Motor neuron (in vitro differentiated cells): ENCODE results near the gene RNF220. TPM values are rescaled to one million over a fixed set of nuclear protein-coding genes. Genes with fewer than 3 reads are reported as not detected.
A peak's percentile ranks its signal among the peaks of the same experiment; 100 is the strongest.

Experiments
- ATAC-seq, 8 experiments: fragments of 200-7000 bp; cut with Tn5 transposase; replicated peaks in 6 of 8; 2 replicates each; pipeline ENCODE4 v1.8.0; 2021; ENCODE audit warnings: mild to moderate bottlenecking in 8 of 8, moderate library complexity in 8 of 8
- H3K27ac ChIP-seq, 2 donors: fragments of 250-450 bp; sonication (Bioruptor Pico); 2 replicates each; pipeline ENCODE4 v1.9.0; 2021; ENCODE audit warnings: antibody characterized with exemption in 2 of 2, mild to moderate bottlenecking in 2 of 2, moderate library complexity in 1 of 2
- H3K4me1 ChIP-seq, 2 donors: fragments of 250-450 bp; sonication (Bioruptor Pico); replicated peaks in 1 of 2; 2 replicates each; pipeline ENCODE4 v1.6.1; 2021; ENCODE audit warnings: antibody characterized with exemption in 2 of 2, mild to moderate bottlenecking in 2 of 2, moderate library complexity in 1 of 2
- H3K4me3 ChIP-seq, 5 donors: fragments of 250-450 bp; sonication (Bioruptor Pico); 2 replicates each; pipeline ENCODE4 v1.9.0; 2021; ENCODE audit warnings: antibody characterized with exemption in 5 of 5, mild to moderate bottlenecking in 5 of 5, moderate library complexity in 4 of 5
- WGBS, 10 experiments: fragments of 450-650 bp; shearing (Covaris generic); methylation state at CpG; one replicate each; pipeline ENCODE4 v1.0.0; 2022; 5-methylcytosine and 5-hydroxymethylcytosine counted together
- in situ Hi-C, 9 experiments: fragments of 400-800 bp; cut with MboI; loops; one replicate each; pipeline ENCODE4 v1.15.0; 2021; ENCODE audit warnings: low sequenced_read_pairs in 9 of 9, low pct_unique_long_range_greater_than_20kb in 2 of 9; ENCODE audit not compliant: unreplicated experiment in 9 of 9
- total RNA-seq, 8 experiments: library from RNA; unstranded; fragments of 300-600 nt; gene quantifications; 2 replicates each; pipeline versions ENCODE4 v1.2.3 to v1.2.4, GENCODE V29; 2022

Gene RNF220
- total RNA-seq, 8 experiments from 2014 or later = 47.3 to 134 (median 92.0) TPM

DNA sequence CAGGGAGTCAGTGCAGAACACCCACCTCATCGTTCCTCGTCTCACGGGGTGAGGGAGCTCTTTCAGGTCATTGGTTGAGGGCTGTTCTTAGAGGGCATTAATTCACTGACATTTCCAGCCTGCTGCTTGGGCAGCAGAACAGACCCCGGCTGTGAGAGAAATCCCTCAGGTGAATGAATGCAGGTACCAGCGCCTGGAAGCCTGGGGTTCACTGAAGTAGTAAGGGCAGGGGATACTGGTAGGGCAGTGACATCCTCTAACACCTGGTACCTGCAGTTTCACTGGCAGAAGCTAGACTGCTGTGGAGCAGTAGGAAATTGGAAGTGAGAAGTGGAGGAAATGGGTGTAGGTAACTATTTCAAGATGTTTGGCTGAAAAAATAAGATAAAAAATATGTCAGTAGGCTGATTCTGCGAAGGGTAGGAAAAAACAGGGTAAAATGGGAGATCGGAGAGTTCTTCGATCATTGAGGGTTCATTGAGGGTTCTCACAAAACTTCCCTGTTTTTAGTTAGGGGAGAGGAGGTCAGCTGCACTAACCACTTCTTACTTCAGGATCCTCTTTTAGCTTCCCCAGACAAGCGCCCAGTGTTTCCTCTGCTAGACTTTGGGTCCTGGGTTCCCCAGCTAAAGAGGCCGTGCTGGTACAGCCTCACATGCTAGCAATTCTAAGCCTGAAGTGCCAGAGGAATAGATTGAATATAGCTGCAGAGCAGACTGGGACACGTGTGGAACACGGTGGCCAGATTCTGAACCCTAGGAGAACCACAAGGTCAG, 55.2 kb downstream of the RNF220 start:
- ATAC-seq = peak in 1 of 8 experiments; percentile 10
- in situ Hi-C loops = no loop called here
- H3K4me3 ChIP-seq = no peak overlapping the region
- H3K27ac ChIP-seq = no peak overlapping the region
- WGBS, 10 experiments = 20 to 100% (median 93%) methylated on average over 1 to 12 of the region's 12 CpGs
- H3K4me1 ChIP-seq = peaks cover 10 to 17% of the 10 kb centered on the region in 2 donors

DNA sequence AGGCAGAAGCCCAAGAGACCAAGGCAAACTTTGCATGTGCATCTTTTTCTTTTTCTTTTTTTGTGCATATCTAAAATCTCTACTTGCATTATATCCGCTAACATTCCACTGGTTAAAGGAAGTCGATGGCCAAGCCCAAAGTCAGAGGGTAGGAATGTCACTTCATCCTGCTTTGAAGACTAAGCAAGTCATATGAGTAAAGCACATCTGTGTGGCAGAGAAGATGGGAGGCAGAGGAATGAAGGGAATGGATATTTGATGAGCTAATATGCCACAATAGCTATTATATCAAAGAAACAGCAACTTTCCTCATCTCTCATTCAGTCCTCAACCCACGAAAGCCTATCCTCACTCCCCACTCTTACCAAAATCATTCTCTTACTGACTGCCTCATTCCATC, 59.3 kb downstream of the RNF220 start:
- no peak for ATAC-seq
- Histone ChIP-seq H3K4me3 (no peak overlapping the region), H3K27ac (no peak overlapping the region), H3K4me1 (peaks cover 10 to 17% of the 10 kb centered on the region in 2 donors)
- in situ Hi-C loops = no loop called here
- 0 to 100% (median 93%) methylated on average over 2 to 3 of the region's 3 CpGs; no CpG with 5 or more reads in 2 of the 10 experiments for WGBS, 10 experiments

DNA sequence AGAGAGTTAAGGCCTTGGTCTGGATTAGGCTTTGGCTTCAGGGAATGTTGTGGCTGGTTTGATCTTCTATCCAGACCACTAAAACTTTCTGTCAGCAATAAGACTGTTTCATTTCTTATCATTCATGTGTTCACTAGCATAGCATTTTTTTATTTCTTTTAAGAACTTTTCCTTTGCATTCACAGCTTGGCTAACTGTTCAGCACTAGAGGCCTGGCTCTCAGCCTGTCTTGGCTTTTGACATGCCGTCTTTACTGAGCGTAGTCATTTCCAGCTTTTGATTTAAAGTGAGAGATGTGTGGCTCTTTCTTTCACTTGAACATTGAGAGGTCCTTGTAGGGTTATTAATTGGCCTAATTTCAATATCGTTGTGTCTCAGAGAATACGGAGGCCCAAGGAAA, 62.5 kb downstream of the RNF220 start:
- Histone ChIP-seq H3K4me3 (no peak overlapping the region), H3K27ac (no peak overlapping the region), H3K4me1 (peaks cover 2 to 4% of the 10 kb centered on the region in 2 donors)
- WGBS, 10 experiments = 40 to 100% (median 97%) methylated on average over 1 to 4 of the region's 4 CpGs; no CpG with 5 or more reads in 2 of the 10 experiments
- no peak for ATAC-seq
- in situ Hi-C loops = no loop called here

DNA sequence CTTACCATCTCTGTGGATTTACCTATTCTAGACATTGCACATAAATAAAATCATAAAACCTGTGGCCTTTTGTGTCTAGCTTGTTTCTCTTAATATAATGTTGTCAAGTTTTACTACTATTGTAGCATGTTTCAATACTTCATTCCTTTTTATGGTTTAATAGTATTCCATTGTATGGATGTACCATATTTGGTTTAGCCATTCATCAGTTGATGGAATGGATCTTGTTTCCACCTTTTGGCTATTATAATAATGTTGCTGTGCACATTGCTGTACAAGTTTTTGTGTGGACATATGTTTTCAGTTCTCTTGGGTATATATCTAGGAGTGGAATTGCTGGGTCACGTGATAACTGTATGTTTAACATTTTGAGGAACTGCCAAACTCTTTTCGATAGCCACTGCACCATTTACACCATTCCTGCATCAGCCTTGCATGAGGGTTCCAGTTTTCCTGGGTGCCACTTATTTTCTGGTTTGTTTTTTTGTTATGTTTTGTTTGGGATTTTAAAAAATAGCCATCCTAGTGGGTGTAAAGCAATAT, 66.9 kb downstream of the RNF220 start:
- 17 to 100% (median 82%) methylated on average over 1 to 2 of the region's 2 CpGs for WGBS, 10 experiments
- in situ Hi-C loops = no loop called here
- ATAC-seq = no peak
- Histone ChIP-seq H3K27ac (no peak overlapping the region), H3K4me1 (peaks cover 8 to 9% of the 10 kb centered on the region in 2 donors), H3K4me3 (no peak overlapping the region)

DNA sequence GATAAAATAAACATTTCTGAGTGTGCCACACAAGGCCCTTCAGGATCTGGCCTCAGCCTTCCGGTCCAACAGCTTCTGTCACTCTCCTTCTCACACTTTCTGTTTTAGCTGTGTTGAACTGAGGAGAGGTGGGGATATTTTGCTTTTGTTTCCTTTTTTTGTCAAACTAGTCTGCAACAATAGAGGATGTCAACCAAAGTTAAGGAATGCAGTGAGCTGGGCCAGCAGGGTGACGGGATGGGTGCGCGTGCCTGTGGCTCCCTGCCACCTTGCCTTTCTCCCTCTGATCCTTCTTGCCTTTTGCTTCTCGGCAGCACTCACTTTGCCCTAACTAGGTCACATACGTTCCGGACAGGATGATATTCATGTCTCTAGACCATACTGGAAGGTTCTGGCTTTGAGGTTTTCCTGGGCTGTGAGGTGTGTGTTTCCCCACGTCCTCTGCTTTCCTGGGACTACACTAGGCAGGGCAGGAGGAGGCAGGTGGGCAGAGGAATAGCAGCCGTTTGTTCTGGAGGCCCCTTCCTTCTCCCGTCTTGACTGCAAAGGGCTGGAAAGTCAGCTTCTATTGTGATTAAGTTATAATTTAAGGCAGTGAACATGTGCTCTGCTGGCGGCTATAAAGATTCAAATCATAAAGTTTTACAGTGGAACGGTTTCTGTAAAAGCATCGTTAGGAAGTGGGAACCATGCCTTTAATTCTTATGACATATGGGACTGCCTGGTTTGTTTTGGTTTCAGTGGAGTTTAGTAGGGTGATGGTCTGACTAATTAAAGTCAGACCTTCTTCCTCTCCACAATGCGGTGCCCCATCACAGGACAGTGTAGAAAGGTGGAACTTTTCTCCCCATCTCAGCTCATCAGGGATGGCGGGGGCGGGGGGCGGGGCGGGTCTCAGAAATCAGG, 67.8 kb downstream of the RNF220 start:
- ATAC-seq = peak in 5 of 8 experiments; percentile 49 to 70 (median 60)
- H3K27ac ChIP-seq = peak overlapping the region; percentile 30 to 32
- no peak overlapping the region for H3K4me3 ChIP-seq
- in situ Hi-C loops = no loop called here
- 4 to 81% (median 57%) methylated on average over 3 to 16 of the region's 18 CpGs; no CpG with 5 or more reads in 1 of the 10 experiments for WGBS, 10 experiments
- peaks cover 8 to 9% of the 10 kb centered on the region in 2 donors for H3K4me1 ChIP-seq

DNA sequence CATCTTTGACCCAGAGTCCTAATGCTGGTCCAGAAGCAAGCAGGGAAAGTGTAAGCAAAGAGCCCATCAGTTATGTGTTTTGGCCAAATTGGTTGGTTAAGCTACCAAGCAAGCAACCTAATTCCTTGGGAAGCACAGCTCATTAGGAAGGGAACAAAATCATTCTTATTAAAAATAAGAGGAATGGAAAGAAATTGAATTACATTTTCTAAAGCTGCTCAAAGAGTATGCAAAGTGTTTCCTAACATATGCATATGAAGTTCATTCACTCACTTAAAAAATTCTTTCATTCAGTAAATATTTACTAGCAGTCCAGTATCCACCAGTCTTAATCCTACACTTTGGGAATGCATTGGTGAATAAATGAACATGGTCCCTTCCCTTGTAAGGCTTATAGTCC, 71.8 kb downstream of the RNF220 start:
- peaks cover 8 to 16% of the 10 kb centered on the region in 2 donors for H3K4me1 ChIP-seq
- no peak overlapping the region for H3K27ac ChIP-seq
- in situ Hi-C loops = no loop called here
- no peak overlapping the region for H3K4me3 ChIP-seq
- no peak for ATAC-seq

DNA sequence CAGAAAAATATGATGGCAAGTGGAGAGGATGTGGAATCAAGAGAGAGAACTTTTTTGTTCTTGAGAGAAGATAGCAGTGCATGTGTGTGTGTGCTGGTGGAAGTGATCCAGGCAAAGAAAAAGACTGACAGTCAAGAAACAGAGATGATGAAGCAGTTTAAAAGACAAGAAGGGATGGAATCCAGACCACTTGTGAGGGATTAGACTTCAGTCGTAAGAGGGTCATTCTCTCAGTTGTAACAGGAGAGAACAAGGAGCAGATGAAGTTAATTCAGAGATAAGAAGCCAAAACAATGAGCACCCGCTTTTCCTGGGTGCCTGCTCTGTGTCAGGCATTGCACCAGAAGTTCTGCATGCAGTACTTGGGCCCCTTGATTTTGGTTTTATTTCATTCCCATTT, 76.6 kb downstream of the RNF220 start:
- in situ Hi-C loops = no loop called here
- no peak for ATAC-seq
- H3K4me1 ChIP-seq = peaks cover 30 to 39% of the 10 kb centered on the region in 2 donors
- no peak overlapping the region for H3K4me3 ChIP-seq
- no peak overlapping the region for H3K27ac ChIP-seq
- WGBS, 10 experiments = 5 to 100% (median 74%) methylated on average over 1 to 2 of the region's 2 CpGs

DNA sequence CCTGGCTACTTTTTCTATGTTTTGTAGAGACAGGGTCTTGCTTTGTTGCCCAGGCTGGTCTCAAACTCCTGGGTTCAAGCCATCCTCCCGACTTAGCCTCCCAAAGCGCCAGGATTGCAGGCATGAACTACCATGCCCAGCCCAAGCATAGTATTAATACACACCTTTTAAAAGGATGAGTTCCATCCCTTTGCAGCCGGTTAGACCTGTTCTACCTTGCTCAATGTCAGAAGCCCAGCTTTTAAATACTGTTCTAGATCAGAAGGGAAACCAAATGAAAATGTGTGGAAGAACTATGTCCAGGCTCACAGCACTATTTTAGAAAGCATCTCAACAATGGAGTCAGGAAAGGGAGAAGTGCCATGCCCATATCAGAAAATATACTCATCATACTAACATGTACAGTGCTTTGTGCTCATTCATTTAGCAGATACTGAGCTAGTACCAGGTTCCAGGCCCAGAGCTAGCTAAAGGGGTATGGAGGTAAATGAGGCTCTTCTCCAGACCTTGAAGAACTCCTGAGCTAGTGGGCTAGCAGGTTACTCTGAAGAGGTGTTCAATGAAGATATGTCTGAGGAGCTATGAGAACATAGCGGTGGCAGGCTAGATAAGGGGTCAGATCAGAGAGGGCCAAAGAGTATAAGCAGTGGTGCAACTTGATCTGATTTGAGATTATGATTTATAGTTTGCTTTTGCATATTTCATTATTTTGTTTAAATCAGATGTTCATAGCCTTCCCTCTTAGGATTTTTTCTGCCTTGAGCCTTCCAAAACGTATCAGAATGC, 78.2 kb downstream of the RNF220 start:
- in situ Hi-C loops = no loop called here
- WGBS, 10 experiments = 50 to 100% (median 95%) methylated on average over 1 to 5 of the region's 5 CpGs
- Histone ChIP-seq H3K4me1 (peaks cover 30 to 39% of the 10 kb centered on the region in 2 donors), H3K4me3 (no peak overlapping the region), H3K27ac (no peak overlapping the region)
- ATAC-seq = no peak

DNA sequence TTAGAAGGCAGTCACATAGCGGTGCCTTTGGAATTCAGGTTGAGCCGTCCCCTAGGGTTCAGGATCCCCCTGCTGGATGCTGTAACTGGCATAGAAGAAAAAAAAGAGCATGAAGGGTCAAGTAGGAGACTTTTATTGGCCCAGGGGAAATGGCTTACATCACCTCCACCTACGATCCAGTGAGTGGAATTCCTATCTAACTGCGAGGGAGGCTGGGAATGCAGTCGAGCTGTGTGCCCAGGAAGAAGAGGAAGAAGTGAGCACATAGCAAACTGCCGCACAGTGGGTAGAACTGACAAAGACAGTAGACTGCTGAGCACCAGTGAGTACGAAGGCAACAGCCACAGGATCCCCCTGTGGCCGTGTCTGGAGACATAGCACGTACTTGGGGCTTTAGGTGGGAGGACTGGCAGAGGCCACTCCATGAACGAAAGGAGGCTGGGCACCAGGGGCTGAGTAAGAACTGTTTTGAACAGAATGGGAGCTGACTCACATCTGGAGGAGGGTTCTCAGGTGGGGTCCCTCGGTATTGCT, 79.2 kb downstream of the RNF220 start:
- peak in 1 of 8 experiments; percentile 9 for ATAC-seq
- in situ Hi-C loops = no loop called here
- Histone ChIP-seq H3K4me1 (peaks cover 30 to 39% of the 10 kb centered on the region in 2 donors), H3K27ac (peak overlapping the region in 1 of 2 donors; percentile 72), H3K4me3 (no peak overlapping the region)
- 40 to 95% (median 87%) methylated on average over 2 to 9 of the region's 11 CpGs; no CpG with 5 or more reads in 1 of the 10 experiments for WGBS, 10 experiments

DNA sequence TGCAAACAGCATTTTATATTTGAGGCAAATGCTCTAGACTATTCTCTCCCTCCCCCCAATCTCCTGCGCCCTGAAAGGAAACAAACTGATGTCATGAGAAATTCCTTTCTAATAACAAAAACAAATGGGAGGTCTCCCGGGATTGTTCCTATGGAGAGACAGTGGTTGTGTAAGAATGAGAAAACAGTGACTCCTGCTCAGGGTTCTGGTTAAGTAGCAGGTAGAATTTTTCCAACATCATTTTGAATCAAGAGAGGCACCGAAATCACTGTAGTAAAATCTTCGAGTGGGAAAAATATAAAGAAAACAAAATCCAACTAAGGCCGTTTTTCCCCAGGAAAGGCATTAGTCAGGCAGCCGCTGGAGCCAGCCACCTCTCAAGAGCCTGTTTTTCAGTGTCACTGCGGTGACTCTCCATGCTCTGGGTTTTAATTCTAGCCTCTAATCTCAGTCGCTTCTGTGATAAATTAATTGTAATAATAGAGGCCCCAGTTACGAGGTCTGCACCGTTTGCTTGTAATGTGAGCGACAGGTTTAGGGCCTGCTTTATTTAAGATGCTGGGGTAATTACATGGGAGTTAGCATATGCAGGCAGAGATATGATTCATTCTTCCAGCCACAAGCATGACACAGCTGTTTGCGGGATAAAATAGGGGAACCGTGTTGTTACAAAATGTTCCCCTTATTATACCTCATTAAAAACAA, 80.3 kb downstream of the RNF220 start:
- 0 to 50% (median 26%) methylated on average over 1 to 13 of the region's 13 CpGs for WGBS, 10 experiments

DNA sequence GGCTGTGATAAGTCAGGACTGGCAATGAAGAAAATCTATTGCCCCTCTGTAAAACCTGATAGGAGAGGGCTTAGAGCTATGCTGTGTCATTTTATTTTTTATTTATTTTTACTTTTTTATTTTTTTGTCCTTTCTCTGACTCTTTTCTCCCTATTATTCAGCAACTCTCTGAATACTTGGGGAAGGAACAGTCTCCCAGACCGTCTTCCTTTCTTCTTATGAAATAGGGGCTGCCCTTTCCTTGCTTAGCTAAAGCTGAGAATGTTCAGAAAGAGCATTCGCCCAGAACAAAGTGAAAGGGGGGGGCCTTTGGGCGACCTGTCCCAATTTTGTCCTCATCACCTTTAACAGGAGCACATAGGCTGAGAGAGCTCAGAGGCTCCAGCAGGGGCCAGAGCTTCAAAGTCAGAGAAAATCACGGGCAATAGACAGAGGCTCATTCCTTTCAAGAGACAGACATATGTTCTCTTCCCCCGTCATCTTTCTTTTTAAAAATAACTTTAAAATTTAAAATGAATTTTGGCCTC, 80.9 kb downstream of the RNF220 start:
- peak in 7 of 8 experiments; percentile 6 to 53 (median 17) for ATAC-seq
- in situ Hi-C loops = no loop called here
- no peak overlapping the region for H3K4me3 ChIP-seq
- 0 to 71% (median 39%) methylated on average over 2 to 5 of the region's 5 CpGs for WGBS, 10 experiments
- peak overlapping the region; percentile 67 to 72 for H3K27ac ChIP-seq
- H3K4me1 ChIP-seq = peaks cover 30 to 39% of the 10 kb centered on the region in 2 donors

More for the DNA sequence above, 80.3 kb downstream of the RNF220 start:
- H3K4me3 ChIP-seq = peak overlapping the region in 1 of 5 donors; percentile 1
- in situ Hi-C loops = no loop called here
- ATAC-seq = peak; percentile 76 to 99 (median 86)
- H3K4me1 ChIP-seq = peaks cover 30 to 39% of the 10 kb centered on the region in 2 donors
- peak overlapping the region; percentile 67 to 72 for H3K27ac ChIP-seq
